GM12878 (cell line): Measurements from ENCODE around the gene FBXO33.

Experiments used
- ELK1 ChIP-seq: IDR thresholded peaks from 2 replicates; pipeline ENCODE4 v1.6.1; 2012; ENCODE audit warnings: low read depth, low read length, improper control_type of control experiment
- JUNB ChIP-seq: IDR thresholded peaks from 2 replicates; pipeline ENCODE4 v1.6.1; 2016; ENCODE audit warnings: antibody characterized with exemption, mild to moderate bottlenecking
- MXI1 ChIP-seq: fragments of 150-350 bp; IDR thresholded peaks from 2 replicates; pipeline ENCODE4 v1.6.1; 2011; ENCODE audit warnings: low read depth, mild to moderate bottlenecking, inconsistent platforms, low read length, improper control_type of control experiment
- POLR2A ChIP-seq: IDR thresholded peaks from 2 replicates; pipeline ENCODE4 v1.6.1; 2011; ENCODE audit warnings: low read depth, mild to moderate bottlenecking, low read length
- RAD21 ChIP-seq: IDR thresholded peaks from 2 replicates; pipeline ENCODE4 v1.6.1; 2011; ENCODE audit warnings: mild to moderate bottlenecking, low read depth, low read length, moderate library complexity; ENCODE audit not compliant: insufficient read depth
- RUNX3 ChIP-seq: IDR thresholded peaks from 2 replicates; pipeline ENCODE4 v1.6.1; 2012; ENCODE audit warnings: low read length, inconsistent platforms
- SMARCA5 ChIP-seq: fragments of 450-650 bp; IDR thresholded peaks from 2 replicates; pipeline ENCODE4 v1.6.1; 2017; ENCODE audit warnings: mild to moderate bottlenecking
- TF ChIP-seq, protein P1 (sequence below), 3 experiments: IDR thresholded peaks in 2 of 3; conservative IDR thresholded peaks in 1 of 3; 2 replicates each; pipeline ENCODE4 v1.5.1; 2011; ENCODE audit warnings: low read depth in 3 of 3, low read length in 3 of 3, mild to moderate bottlenecking in 3 of 3, control low read depth in 2 of 3, moderate library complexity in 2 of 3, inconsistent platforms in 1 of 3, mixed read lengths in 1 of 3; ENCODE audit not compliant: control insufficient read depth in 2 of 3, insufficient read depth in 1 of 3; ENCODE audit errors: extremely low read depth in 1 of 3

- TF ChIP-seq, protein P1, sequence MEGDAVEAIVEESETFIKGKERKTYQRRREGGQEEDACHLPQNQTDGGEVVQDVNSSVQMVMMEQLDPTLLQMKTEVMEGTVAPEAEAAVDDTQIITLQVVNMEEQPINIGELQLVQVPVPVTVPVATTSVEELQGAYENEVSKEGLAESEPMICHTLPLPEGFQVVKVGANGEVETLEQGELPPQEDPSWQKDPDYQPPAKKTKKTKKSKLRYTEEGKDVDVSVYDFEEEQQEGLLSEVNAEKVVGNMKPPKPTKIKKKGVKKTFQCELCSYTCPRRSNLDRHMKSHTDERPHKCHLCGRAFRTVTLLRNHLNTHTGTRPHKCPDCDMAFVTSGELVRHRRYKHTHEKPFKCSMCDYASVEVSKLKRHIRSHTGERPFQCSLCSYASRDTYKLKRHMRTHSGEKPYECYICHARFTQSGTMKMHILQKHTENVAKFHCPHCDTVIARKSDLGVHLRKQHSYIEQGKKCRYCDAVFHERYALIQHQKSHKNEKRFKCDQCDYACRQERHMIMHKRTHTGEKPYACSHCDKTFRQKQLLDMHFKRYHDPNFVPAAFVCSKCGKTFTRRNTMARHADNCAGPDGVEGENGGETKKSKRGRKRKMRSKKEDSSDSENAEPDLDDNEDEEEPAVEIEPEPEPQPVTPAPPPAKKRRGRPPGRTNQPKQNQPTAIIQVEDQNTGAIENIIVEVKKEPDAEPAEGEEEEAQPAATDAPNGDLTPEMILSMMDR (IDR thresholded peaks at IDR 0.05 in 2 of 3, conservative IDR thresholded peaks at IDR 0.05 in 1 of 3; ENCODE audit: control insufficient read depth in 2 of 3, extremely low read depth in 1 of 3, insufficient read depth in 1 of 3, low read depth in 3 of 3, low read length in 3 of 3) = no peak
- TF ChIP-seq ELK1 (no peak), SMARCA5 (no peak), POLR2A (no peak), MXI1 (no peak), RAD21 (no peak), RUNX3 (no peak), JUNB (no peak)
Observed at GRCh38 chr14:39428118-39428517, 4.1 kb downstream of the FBXO33 start.
